Measurements from ENCODE around the gene XRCC4. TPM values are rescaled to one million over a fixed set of nuclear protein-coding genes. Genes with fewer than 3 reads are reported as not detected.
A peak's percentile ranks its signal among the peaks of the same experiment; 100 is the strongest.

Gene XRCC4
- total and polyA plus RNA-seq, 2 of the 8 experiments (the other 6 are each of a cell fraction or from before 2014, with no cell fraction given) = 3.0 to 8.3 TPM

DNA sequence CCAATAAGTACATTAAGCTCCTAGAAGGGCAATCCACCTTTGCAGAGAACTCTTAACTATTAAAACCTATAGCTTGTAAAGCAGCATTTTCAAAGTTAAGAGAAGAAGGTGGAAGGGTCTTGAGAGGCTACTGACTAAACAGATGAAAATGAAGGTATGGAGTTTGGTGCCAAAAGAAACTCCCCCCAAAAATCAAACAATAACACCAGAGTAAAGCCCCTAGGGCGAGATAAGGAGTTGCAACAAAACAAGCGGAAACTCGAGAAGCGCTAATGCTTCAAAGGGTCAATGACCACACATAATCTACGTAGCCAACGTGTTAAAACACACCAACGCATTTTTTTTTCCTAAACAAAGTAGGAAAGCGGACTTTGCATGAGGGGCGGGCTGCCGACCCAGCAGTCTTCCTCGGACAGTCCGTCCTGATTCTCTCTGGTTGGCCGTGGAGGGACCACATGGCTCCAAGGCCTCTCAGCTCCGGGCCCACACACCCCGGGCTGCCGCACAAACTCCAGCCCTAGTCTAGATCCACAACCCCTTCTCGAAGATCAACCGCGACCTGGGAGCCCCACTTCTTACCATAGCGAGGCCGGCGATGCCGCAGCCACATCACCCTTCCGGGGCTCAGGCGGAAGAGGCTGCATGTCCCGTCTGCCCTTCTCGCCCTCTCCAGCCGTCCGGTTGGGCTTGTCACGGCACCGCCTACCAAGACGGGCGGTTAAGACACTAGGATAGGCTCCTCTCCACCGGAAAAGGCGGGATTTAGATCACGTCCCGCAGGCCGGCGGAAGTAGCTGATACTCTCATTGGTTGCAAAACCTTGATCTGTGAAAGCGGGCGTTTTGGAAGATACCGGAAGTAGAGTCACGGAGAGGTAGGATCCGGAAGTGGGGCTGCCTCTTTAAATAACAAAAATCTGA lies at the start of gene XRCC4, which contains the start of gene TMEM167A (continued):
- TF ChIP-seq BACH1 (IDR thresholded peaks at IDR 0.05; ENCODE audit: low read length) (no peak), KDM4A (IDR thresholded peaks at IDR 0.05; ENCODE audit: low read depth, low read length, severe bottlenecking) (no peak), TAF7 (optimal IDR thresholded peaks at IDR 0.05; ENCODE audit: borderline replicate concordance, low read depth, low read length) (peak; percentile 93), SIN3A (conservative IDR thresholded peaks at IDR 0.05 in 1 of 2, IDR thresholded peaks at IDR 0.05 in 1 of 2; ENCODE audit: low read depth in 1 of 2, low read length in 2 of 2) (peak; percentile 30 to 52; a peak in 2 of 4 replicates), POLR2A (IDR thresholded peaks at IDR 0.05; ENCODE audit: control extremely low read depth in 1 of 2, low read depth in 2 of 2, low read length in 2 of 2) (peak; percentile 94 to 97), CTBP2 (IDR thresholded peaks at IDR 0.05; ENCODE audit: borderline replicate concordance, insufficient read depth, insufficient read length, low read length) (no peak), TEAD4 (IDR thresholded peaks at IDR 0.05; ENCODE audit: low read depth, low read length) (no peak)
- TF ChIP-seq, protein P1, sequence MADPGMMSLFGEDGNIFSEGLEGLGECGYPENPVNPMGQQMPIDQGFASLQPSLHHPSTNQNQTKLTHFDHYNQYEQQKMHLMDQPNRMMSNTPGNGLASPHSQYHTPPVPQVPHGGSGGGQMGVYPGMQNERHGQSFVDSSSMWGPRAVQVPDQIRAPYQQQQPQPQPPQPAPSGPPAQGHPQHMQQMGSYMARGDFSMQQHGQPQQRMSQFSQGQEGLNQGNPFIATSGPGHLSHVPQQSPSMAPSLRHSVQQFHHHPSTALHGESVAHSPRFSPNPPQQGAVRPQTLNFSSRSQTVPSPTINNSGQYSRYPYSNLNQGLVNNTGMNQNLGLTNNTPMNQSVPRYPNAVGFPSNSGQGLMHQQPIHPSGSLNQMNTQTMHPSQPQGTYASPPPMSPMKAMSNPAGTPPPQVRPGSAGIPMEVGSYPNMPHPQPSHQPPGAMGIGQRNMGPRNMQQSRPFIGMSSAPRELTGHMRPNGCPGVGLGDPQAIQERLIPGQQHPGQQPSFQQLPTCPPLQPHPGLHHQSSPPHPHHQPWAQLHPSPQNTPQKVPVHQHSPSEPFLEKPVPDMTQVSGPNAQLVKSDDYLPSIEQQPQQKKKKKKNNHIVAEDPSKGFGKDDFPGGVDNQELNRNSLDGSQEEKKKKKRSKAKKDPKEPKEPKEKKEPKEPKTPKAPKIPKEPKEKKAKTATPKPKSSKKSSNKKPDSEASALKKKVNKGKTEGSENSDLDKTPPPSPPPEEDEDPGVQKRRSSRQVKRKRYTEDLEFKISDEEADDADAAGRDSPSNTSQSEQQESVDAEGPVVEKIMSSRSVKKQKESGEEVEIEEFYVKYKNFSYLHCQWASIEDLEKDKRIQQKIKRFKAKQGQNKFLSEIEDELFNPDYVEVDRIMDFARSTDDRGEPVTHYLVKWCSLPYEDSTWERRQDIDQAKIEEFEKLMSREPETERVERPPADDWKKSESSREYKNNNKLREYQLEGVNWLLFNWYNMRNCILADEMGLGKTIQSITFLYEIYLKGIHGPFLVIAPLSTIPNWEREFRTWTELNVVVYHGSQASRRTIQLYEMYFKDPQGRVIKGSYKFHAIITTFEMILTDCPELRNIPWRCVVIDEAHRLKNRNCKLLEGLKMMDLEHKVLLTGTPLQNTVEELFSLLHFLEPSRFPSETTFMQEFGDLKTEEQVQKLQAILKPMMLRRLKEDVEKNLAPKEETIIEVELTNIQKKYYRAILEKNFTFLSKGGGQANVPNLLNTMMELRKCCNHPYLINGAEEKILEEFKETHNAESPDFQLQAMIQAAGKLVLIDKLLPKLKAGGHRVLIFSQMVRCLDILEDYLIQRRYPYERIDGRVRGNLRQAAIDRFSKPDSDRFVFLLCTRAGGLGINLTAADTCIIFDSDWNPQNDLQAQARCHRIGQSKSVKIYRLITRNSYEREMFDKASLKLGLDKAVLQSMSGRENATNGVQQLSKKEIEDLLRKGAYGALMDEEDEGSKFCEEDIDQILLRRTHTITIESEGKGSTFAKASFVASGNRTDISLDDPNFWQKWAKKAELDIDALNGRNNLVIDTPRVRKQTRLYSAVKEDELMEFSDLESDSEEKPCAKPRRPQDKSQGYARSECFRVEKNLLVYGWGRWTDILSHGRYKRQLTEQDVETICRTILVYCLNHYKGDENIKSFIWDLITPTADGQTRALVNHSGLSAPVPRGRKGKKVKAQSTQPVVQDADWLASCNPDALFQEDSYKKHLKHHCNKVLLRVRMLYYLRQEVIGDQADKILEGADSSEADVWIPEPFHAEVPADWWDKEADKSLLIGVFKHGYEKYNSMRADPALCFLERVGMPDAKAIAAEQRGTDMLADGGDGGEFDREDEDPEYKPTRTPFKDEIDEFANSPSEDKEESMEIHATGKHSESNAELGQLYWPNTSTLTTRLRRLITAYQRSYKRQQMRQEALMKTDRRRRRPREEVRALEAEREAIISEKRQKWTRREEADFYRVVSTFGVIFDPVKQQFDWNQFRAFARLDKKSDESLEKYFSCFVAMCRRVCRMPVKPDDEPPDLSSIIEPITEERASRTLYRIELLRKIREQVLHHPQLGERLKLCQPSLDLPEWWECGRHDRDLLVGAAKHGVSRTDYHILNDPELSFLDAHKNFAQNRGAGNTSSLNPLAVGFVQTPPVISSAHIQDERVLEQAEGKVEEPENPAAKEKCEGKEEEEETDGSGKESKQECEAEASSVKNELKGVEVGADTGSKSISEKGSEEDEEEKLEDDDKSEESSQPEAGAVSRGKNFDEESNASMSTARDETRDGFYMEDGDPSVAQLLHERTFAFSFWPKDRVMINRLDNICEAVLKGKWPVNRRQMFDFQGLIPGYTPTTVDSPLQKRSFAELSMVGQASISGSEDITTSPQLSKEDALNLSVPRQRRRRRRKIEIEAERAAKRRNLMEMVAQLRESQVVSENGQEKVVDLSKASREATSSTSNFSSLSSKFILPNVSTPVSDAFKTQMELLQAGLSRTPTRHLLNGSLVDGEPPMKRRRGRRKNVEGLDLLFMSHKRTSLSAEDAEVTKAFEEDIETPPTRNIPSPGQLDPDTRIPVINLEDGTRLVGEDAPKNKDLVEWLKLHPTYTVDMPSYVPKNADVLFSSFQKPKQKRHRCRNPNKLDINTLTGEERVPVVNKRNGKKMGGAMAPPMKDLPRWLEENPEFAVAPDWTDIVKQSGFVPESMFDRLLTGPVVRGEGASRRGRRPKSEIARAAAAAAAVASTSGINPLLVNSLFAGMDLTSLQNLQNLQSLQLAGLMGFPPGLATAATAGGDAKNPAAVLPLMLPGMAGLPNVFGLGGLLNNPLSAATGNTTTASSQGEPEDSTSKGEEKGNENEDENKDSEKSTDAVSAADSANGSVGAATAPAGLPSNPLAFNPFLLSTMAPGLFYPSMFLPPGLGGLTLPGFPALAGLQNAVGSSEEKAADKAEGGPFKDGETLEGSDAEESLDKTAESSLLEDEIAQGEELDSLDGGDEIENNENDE (IDR thresholded peaks at IDR 0.05; ENCODE audit: insufficient replicate concordance, low read length) = peak; percentile 3
- TF ChIP-seq, protein P2, sequence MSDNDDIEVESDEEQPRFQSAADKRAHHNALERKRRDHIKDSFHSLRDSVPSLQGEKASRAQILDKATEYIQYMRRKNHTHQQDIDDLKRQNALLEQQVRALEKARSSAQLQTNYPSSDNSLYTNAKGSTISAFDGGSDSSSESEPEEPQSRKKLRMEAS (IDR thresholded peaks at IDR 0.05) = no peak; the same call in 1 of the 2 replicates
